Stimulated activated CD8-positive, alpha-beta memory T cell treated with anti-CD3 and anti-CD28 coated beads, Interleukin-15, amount 100 ng/mL, for 48 hours (primary cell): ENCODE measurements around the gene SLC25A22.
A peak's percentile ranks its signal among the peaks of the same experiment; 100 is the strongest.

Experiments
- DNase-seq, 2 donors: peaks; one replicate each; pipeline ENCODE4 v3.0.0-alpha.2; 2020; ENCODE audit warnings: low read depth in 2 of 2

The SLC25A22 gene

GRCh38 chr11:798093-798713 is at the start of gene SLC25A22:
Gene SLC25A22 (minus strand): TSS chr11:798281. CDS start chr11:795006, 3,275 bp downstream.
- peak; percentile 77 to 78 for DNase-seq

GRCh38 chr11:847876-848275 is 49.8 kb upstream of the SLC25A22 start:
- no peak for DNase-seq

GRCh38 chr11:846496-847098 is 48.5 kb upstream of the SLC25A22 start:
- DNase-seq, result no peak

- DNase-seq, result no peak
These were observed 47.9 kb upstream of the SLC25A22 start for GRCh38 chr11:845872-846495.

GRCh38 chr11:844693-845644 is 46.9 kb upstream of the SLC25A22 start:
- DNase-seq, result no peak

GRCh38 chr11:843818-844692 is 46.0 kb upstream of the SLC25A22 start:
- no peak for DNase-seq

GRCh38 chr11:843086-843734 is 45.1 kb upstream of the SLC25A22 start:
- DNase-seq, result no peak

GRCh38 chr11:842370-843002 is 44.4 kb upstream of the SLC25A22 start, which contains the start of the genes POLR2L and TSPAN4:
Gene POLR2L (minus strand): TSS chr11:842529. CDS start chr11:842508, 21 bp downstream.
Gene TSPAN4 (plus strand): TSS chr11:842852. CDS start chr11:850305, 7,453 bp downstream.
- DNase-seq, result peak; percentile 78 to 82

- no peak for DNase-seq
These were observed 43.9 kb upstream of the SLC25A22 start for GRCh38 chr11:841981-842369.

GRCh38 chr11:839875-840617 is 42.0 kb upstream of the SLC25A22 start:
- no peak for DNase-seq

GRCh38 chr11:839280-839623 is 41.2 kb upstream of the SLC25A22 start:
- DNase-seq, result no peak

- DNase-seq, result no peak
These were observed 40.6 kb upstream of the SLC25A22 start for GRCh38 chr11:838441-839279.

- DNase-seq, result no peak
These were observed 39.9 kb upstream of the SLC25A22 start for GRCh38 chr11:837990-838307.

- DNase-seq, result no peak
These were observed 39.3 kb upstream of the SLC25A22 start for GRCh38 chr11:837189-837989.

GRCh38 chr11:836700-837099 is 38.6 kb upstream of the SLC25A22 start:
- DNase-seq, result no peak

- DNase-seq, result no peak
These were observed 38.2 kb upstream of the SLC25A22 start for GRCh38 chr11:836274-836673.
